A549 (cell line): ENCODE data around the gene PLD1.

Experiments
- BHLHE40 ChIP-seq: IDR thresholded peaks from 2 replicates; pipeline ENCODE4 v1.6.1; 2012; ENCODE audit warnings: low read depth, low read length, inconsistent platforms
- EHMT2 ChIP-seq: fragments of 200-600 bp; sonication (generic); IDR thresholded peaks from 2 replicates; pipeline ENCODE4 v1.6.1; 2016; ENCODE audit warnings: antibody characterized with exemption, low read depth, mild to moderate bottlenecking, moderate library complexity
- TF ChIP-seq, protein P1 (sequence below): fragments of >200 bp; sonication (Bioruptor Twin); formaldehyde crosslinking; IDR thresholded peaks from 3 replicates; pipeline ENCODE4 v1.5.1; 2016

DNA sequence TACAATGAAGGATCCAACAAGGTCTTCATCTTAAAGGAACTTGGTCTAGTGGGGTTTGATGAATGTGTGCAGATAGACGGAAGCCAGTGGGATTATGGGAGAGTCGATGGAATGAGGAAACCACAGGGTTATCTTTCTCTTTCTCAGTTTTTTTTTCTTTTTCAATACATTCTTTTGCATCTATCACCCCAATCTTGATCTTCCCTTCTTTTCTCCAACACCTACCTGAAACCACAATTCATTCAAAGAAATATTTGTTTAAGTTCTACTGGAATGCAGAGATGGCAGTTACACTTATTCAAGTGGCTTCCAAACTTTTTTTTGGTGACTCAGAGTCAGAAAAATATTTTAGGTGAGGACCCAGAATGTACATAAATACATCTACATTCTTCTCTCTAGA is 34.6 kb upstream of the PLD1 start:
- TF ChIP-seq, protein P1, sequence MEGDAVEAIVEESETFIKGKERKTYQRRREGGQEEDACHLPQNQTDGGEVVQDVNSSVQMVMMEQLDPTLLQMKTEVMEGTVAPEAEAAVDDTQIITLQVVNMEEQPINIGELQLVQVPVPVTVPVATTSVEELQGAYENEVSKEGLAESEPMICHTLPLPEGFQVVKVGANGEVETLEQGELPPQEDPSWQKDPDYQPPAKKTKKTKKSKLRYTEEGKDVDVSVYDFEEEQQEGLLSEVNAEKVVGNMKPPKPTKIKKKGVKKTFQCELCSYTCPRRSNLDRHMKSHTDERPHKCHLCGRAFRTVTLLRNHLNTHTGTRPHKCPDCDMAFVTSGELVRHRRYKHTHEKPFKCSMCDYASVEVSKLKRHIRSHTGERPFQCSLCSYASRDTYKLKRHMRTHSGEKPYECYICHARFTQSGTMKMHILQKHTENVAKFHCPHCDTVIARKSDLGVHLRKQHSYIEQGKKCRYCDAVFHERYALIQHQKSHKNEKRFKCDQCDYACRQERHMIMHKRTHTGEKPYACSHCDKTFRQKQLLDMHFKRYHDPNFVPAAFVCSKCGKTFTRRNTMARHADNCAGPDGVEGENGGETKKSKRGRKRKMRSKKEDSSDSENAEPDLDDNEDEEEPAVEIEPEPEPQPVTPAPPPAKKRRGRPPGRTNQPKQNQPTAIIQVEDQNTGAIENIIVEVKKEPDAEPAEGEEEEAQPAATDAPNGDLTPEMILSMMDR = no peak
- no peak for TF ChIP-seq BHLHE40
- TF ChIP-seq EHMT2 = no peak
